ENCODE data around the gene OR5K3.
"Not testable (repeated sequence)": the region's sequence is repeated elsewhere in the genome, so short reads cannot be mapped to it uniquely, and the experiment has no call there.

The OR5K3 gene

GRCh38 chr3:98371186-98371585, 19.3 kb upstream of the OR5K3 start:
- no peaks in the 10 kb centered on the region for H3K9me3 ChIP-seq (ENCODE audit: control insufficient read depth, low read length)
- no peak overlapping the region for H3K4me3 ChIP-seq (ENCODE audit: extremely low read depth, insufficient read depth, low read length, poor library complexity, severe bottlenecking)
- no peaks in the 10 kb centered on the region for H3K36me3 ChIP-seq (ENCODE audit: control insufficient read depth, insufficient read depth, low read length)
- no peaks in the 10 kb centered on the region for H3K4me1 ChIP-seq (ENCODE audit: control insufficient read depth, insufficient read depth, low read length, poor library complexity, severe bottlenecking)
- H3K27ac ChIP-seq (ENCODE audit: low read depth, low read length, severe bottlenecking) = no peak overlapping the region

- H3K9me3 ChIP-seq (ENCODE audit: control insufficient read depth, low read length) = no peaks in the 10 kb centered on the region
- H3K36me3 ChIP-seq (ENCODE audit: control insufficient read depth, insufficient read depth, low read length) = no peaks in the 10 kb centered on the region
- no peak overlapping the region for H3K4me3 ChIP-seq (ENCODE audit: extremely low read depth, insufficient read depth, low read length, poor library complexity, severe bottlenecking)
- no peaks in the 10 kb centered on the region for H3K4me1 ChIP-seq (ENCODE audit: control insufficient read depth, insufficient read depth, low read length, poor library complexity, severe bottlenecking)
- H3K27ac ChIP-seq (ENCODE audit: low read depth, low read length, severe bottlenecking) = no peak overlapping the region
Observed at GRCh38 chr3:98371853-98372252, 18.6 kb upstream of the OR5K3 start.

- Histone ChIP-seq H3K4me1 (ENCODE audit: control insufficient read depth, insufficient read depth, low read length, poor library complexity, severe bottlenecking) (no peaks in the 10 kb centered on the region), H3K4me3 (ENCODE audit: extremely low read depth, insufficient read depth, low read length, poor library complexity, severe bottlenecking) (no peak overlapping the region), H3K36me3 (ENCODE audit: control insufficient read depth, insufficient read depth, low read length) (no peaks in the 10 kb centered on the region), H3K9me3 (ENCODE audit: control insufficient read depth, low read length) (no peaks in the 10 kb centered on the region), H3K27ac (ENCODE audit: low read depth, low read length, severe bottlenecking) (no peak overlapping the region)
- no CpG with 5 or more reads among the region's 1 CpG for WGBS, 2 experiments (ENCODE audit: insufficient coverage in 2 of 2)
Observed at GRCh38 chr3:98372445-98372844, 18.0 kb upstream of the OR5K3 start.

GRCh38 chr3:98376631-98377030, 13.8 kb upstream of the OR5K3 start:
- no peak overlapping the region for H3K4me3 ChIP-seq (ENCODE audit: extremely low read depth, insufficient read depth, low read length, poor library complexity, severe bottlenecking)
- no peaks in the 10 kb centered on the region for H3K4me1 ChIP-seq (ENCODE audit: control insufficient read depth, insufficient read depth, low read length, poor library complexity, severe bottlenecking)
- H3K36me3 ChIP-seq (ENCODE audit: control insufficient read depth, insufficient read depth, low read length) = no peaks in the 10 kb centered on the region
- no peaks in the 10 kb centered on the region for H3K9me3 ChIP-seq (ENCODE audit: control insufficient read depth, low read length)
- no peak overlapping the region for H3K27ac ChIP-seq (ENCODE audit: low read depth, low read length, severe bottlenecking)
- 0% methylated on average over 1 of the region's 2 CpGs; no CpG with 5 or more reads in 1 of the 2 experiments for WGBS, 2 experiments (ENCODE audit: insufficient coverage in 2 of 2)

- no CpG with 5 or more reads among the region's 2 CpGs for WGBS, 2 experiments (ENCODE audit: insufficient coverage in 2 of 2)
Observed at GRCh38 chr3:98388147-98388546, 2.3 kb upstream of the OR5K3 start.

GRCh38 chr3:98395101-98395500, 4.6 kb downstream of the OR5K3 start:
- Histone ChIP-seq H3K4me1 (ENCODE audit: control insufficient read depth, insufficient read depth, low read length, poor library complexity, severe bottlenecking) (no peaks in the 10 kb centered on the region), H3K4me3 (ENCODE audit: extremely low read depth, insufficient read depth, low read length, poor library complexity, severe bottlenecking) (no peak overlapping the region), H3K27ac (ENCODE audit: low read depth, low read length, severe bottlenecking) (no peak overlapping the region), H3K9me3 (ENCODE audit: control insufficient read depth, low read length) (no peaks in the 10 kb centered on the region), H3K36me3 (ENCODE audit: control insufficient read depth, insufficient read depth, low read length) (no peaks in the 10 kb centered on the region)

More at GRCh38 chr3:98388147-98388546, 2.3 kb upstream of the OR5K3 start:
- Histone ChIP-seq H3K36me3 (ENCODE audit: control insufficient read depth, insufficient read depth, low read length) (no peaks in the 10 kb centered on the region), H3K9me3 (ENCODE audit: control insufficient read depth, low read length) (no peaks in the 10 kb centered on the region), H3K4me3 (ENCODE audit: extremely low read depth, insufficient read depth, low read length, poor library complexity, severe bottlenecking) (no peak overlapping the region), H3K27ac (ENCODE audit: low read depth, low read length, severe bottlenecking) (no peak overlapping the region), H3K4me1 (ENCODE audit: control insufficient read depth, insufficient read depth, low read length, poor library complexity, severe bottlenecking) (no peaks in the 10 kb centered on the region)

- not testable (repeated sequence) for H3K27ac ChIP-seq (ENCODE audit: low read depth, low read length, severe bottlenecking); H3K4me3 ChIP-seq (ENCODE audit: extremely low read depth, insufficient read depth, low read length, poor library complexity, severe bottlenecking); H3K36me3 ChIP-seq (ENCODE audit: control insufficient read depth, insufficient read depth, low read length); H3K9me3 ChIP-seq (ENCODE audit: control insufficient read depth, low read length); H3K4me1 ChIP-seq (ENCODE audit: control insufficient read depth, insufficient read depth, low read length, poor library complexity, severe bottlenecking)
- WGBS, 2 experiments (ENCODE audit: insufficient coverage in 2 of 2) = 86% methylated on average over 1 of the region's 4 CpGs; no CpG with 5 or more reads in 1 of the 2 experiments
Observed at GRCh38 chr3:98396482-98396881, 6.0 kb downstream of the OR5K3 start.

- Histone ChIP-seq H3K9me3 (ENCODE audit: control insufficient read depth, low read length) (peaks cover 2% of the 10 kb centered on the region), H3K27ac (ENCODE audit: low read depth, low read length, severe bottlenecking) (no peak overlapping the region), H3K36me3 (ENCODE audit: control insufficient read depth, insufficient read depth, low read length) (no peaks in the 10 kb centered on the region), H3K4me3 (ENCODE audit: extremely low read depth, insufficient read depth, low read length, poor library complexity, severe bottlenecking) (no peak overlapping the region), H3K4me1 (ENCODE audit: control insufficient read depth, insufficient read depth, low read length, poor library complexity, severe bottlenecking) (no peaks in the 10 kb centered on the region)
Observed at GRCh38 chr3:98398513-98398912, 8.0 kb downstream of the OR5K3 start.

GRCh38 chr3:98402507-98402906, 12.0 kb downstream of the OR5K3 start:
- Histone ChIP-seq H3K27ac (ENCODE audit: low read depth, low read length, severe bottlenecking) (no peak overlapping the region), H3K4me1 (ENCODE audit: control insufficient read depth, insufficient read depth, low read length, poor library complexity, severe bottlenecking) (no peaks in the 10 kb centered on the region), H3K36me3 (ENCODE audit: control insufficient read depth, insufficient read depth, low read length) (no peaks in the 10 kb centered on the region), H3K4me3 (ENCODE audit: extremely low read depth, insufficient read depth, low read length, poor library complexity, severe bottlenecking) (no peak overlapping the region), H3K9me3 (ENCODE audit: control insufficient read depth, low read length) (peaks cover 9% of the 10 kb centered on the region)
- no CpG with 5 or more reads among the region's 1 CpG for WGBS, 2 experiments (ENCODE audit: insufficient coverage in 2 of 2)

GRCh38 chr3:98404010-98404409, 13.5 kb downstream of the OR5K3 start:
- Histone ChIP-seq H3K36me3 (ENCODE audit: control insufficient read depth, insufficient read depth, low read length) (no peaks in the 10 kb centered on the region), H3K4me3 (ENCODE audit: extremely low read depth, insufficient read depth, low read length, poor library complexity, severe bottlenecking) (no peak overlapping the region), H3K27ac (ENCODE audit: low read depth, low read length, severe bottlenecking) (no peak overlapping the region), H3K9me3 (ENCODE audit: control insufficient read depth, low read length) (peaks cover 9% of the 10 kb centered on the region), H3K4me1 (ENCODE audit: control insufficient read depth, insufficient read depth, low read length, poor library complexity, severe bottlenecking) (no peaks in the 10 kb centered on the region)

GRCh38 chr3:98406034-98406433, 15.6 kb downstream of the OR5K3 start:
- Histone ChIP-seq H3K27ac (ENCODE audit: low read depth, low read length, severe bottlenecking) (no peak overlapping the region), H3K36me3 (ENCODE audit: control insufficient read depth, insufficient read depth, low read length) (no peaks in the 10 kb centered on the region), H3K4me1 (ENCODE audit: control insufficient read depth, insufficient read depth, low read length, poor library complexity, severe bottlenecking) (no peaks in the 10 kb centered on the region), H3K4me3 (ENCODE audit: extremely low read depth, insufficient read depth, low read length, poor library complexity, severe bottlenecking) (no peak overlapping the region), H3K9me3 (ENCODE audit: control insufficient read depth, low read length) (peaks cover 9% of the 10 kb centered on the region)
- 86% methylated on average over 2 of the region's 2 CpGs; no CpG with 5 or more reads in 1 of the 2 experiments for WGBS, 2 experiments (ENCODE audit: insufficient coverage in 2 of 2)

- no peaks in the 10 kb centered on the region for H3K4me1 ChIP-seq (ENCODE audit: control insufficient read depth, insufficient read depth, low read length, poor library complexity, severe bottlenecking)
- H3K27ac ChIP-seq (ENCODE audit: low read depth, low read length, severe bottlenecking) = no peak overlapping the region
- H3K9me3 ChIP-seq (ENCODE audit: control insufficient read depth, low read length) = no peaks in the 10 kb centered on the region
- H3K4me3 ChIP-seq (ENCODE audit: extremely low read depth, insufficient read depth, low read length, poor library complexity, severe bottlenecking) = no peak overlapping the region
- H3K36me3 ChIP-seq (ENCODE audit: control insufficient read depth, insufficient read depth, low read length) = no peaks in the 10 kb centered on the region
Observed at GRCh38 chr3:98432575-98432974, 42.1 kb downstream of the OR5K3 start.
